ENCODE measurements around the gene TMEM41B. TPM values are rescaled to one million over a fixed set of nuclear protein-coding genes. Genes with fewer than 3 reads are reported as not detected.
"Not testable (repeated sequence)": the region's sequence is repeated elsewhere in the genome, so short reads cannot be mapped to it uniquely, and the experiment has no call there.

Gene TMEM41B
- total and polyA plus RNA-seq, 8 donors: 36.5 to 77.1 (median 44.3) TPM

GRCh38 chr11:9259981-9260837, 54.2 kb downstream of the TMEM41B start:
- no peak for TF ChIP-seq CTCF (IDR thresholded peaks at IDR 0.05)
- Histone ChIP-seq H3K4me1 (peaks cover 13 to 54% of the 10 kb centered on the region in 2 donors), H3K9me3 (no peaks in the 10 kb centered on the region), H3K27me3 (no peaks in the 10 kb centered on the region), H3K36me3 (peaks cover 0 to 7% of the 10 kb centered on the region in 2 donors), H3K4me3 (no peak overlapping the region), H3K27ac (peak overlapping the region in 1 of 2 donors; percentile 2)
- ATAC-seq: no peak
- no peak for DNase-seq
- intact Hi-C loops (cut with DNase I): loop anchor here in 1 of 2 donors (10.0 kb wide), 1 partner anchor 85 kb away; no protein-coding TSS in a partner anchor

- H3K4me1 ChIP-seq: peaks cover 13 to 53% of the 10 kb centered on the region in 2 donors
- peaks cover 0 to 15% of the 10 kb centered on the region in 2 donors for H3K36me3 ChIP-seq
- H3K4me3 ChIP-seq; H3K27ac ChIP-seq; DNase-seq; H3K9me3 ChIP-seq; ATAC-seq; H3K27me3 ChIP-seq; intact Hi-C loops (cut with DNase I): not testable (repeated sequence)
Measured at GRCh38 chr11:9258279-9258678, 56.1 kb downstream of the TMEM41B start.

DNA sequence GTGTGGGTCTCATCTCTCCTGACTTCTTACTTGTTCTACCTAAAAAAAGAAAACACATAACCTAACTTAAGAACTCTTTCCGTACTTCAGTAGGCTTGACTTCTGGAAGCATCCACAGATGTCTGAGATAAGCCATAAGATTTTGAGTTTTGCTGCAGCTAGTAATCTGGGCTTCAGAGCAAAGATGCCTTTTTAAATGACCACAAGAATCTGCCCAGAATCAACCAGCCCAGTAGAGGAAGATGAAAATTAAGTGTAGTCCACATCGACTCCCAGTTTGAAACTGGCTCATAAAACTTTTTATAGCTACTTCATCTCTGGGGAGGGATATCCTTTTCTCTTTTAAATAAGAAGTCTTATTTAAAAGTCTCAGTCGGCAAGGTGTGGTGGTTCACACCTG, 60.0 kb downstream of the TMEM41B start:
- Histone ChIP-seq H3K4me1 (peaks cover 0 to 45% of the 10 kb centered on the region in 2 donors), H3K9me3 (no peaks in the 10 kb centered on the region), H3K27ac (no peak overlapping the region), H3K27me3 (no peaks in the 10 kb centered on the region), H3K36me3 (peaks cover 0 to 15% of the 10 kb centered on the region in 2 donors), H3K4me3 (no peak overlapping the region)
- DNase-seq: no peak
- TF ChIP-seq CTCF (IDR thresholded peaks at IDR 0.05): no peak
- ATAC-seq: no peak
- intact Hi-C loops (cut with DNase I): no loop called here

GRCh38 chr11:9253086-9253485, 61.3 kb downstream of the TMEM41B start:
- H3K36me3 ChIP-seq: peaks cover 0 to 15% of the 10 kb centered on the region in 2 donors
- H3K4me1 ChIP-seq: peaks cover 0 to 48% of the 10 kb centered on the region in 2 donors
- intact Hi-C loops (cut with DNase I): no loop called here
- DNase-seq (no peak), ATAC-seq (no peak)
- H3K9me3 ChIP-seq: no peaks in the 10 kb centered on the region
- no peak overlapping the region for H3K4me3 ChIP-seq
- no peak for TF ChIP-seq CTCF (IDR thresholded peaks at IDR 0.05)
- H3K27me3 ChIP-seq: no peaks in the 10 kb centered on the region
- no peak overlapping the region for H3K27ac ChIP-seq

- no peak for ATAC-seq
- H3K27me3 ChIP-seq: no peaks in the 10 kb centered on the region
Measured at GRCh38 chr11:9251311-9251710, 63.1 kb downstream of the TMEM41B start.

More at GRCh38 chr11:9251311-9251710, 63.1 kb downstream of the TMEM41B start:
- no peak overlapping the region for H3K27ac ChIP-seq
- H3K4me1 ChIP-seq: peaks cover 0 to 49% of the 10 kb centered on the region in 2 donors
- intact Hi-C loops (cut with DNase I): no loop called here
- no peaks in the 10 kb centered on the region for H3K9me3 ChIP-seq
- H3K36me3 ChIP-seq: peaks cover 0 to 15% of the 10 kb centered on the region in 2 donors
- no peak for DNase-seq
- no peak overlapping the region for H3K4me3 ChIP-seq
- no peak for TF ChIP-seq CTCF (IDR thresholded peaks at IDR 0.05)

Measured in left lung (tissue), 10 donors.